Frontal cortex (tissue), 4 donors: ENCODE measurements around the gene CDH26. TPM values are rescaled to one million over a fixed set of nuclear protein-coding genes. Genes with fewer than 3 reads are reported as not detected.

Experiments used
- DNase-seq, 2 donors: peaks; one replicate each; pipeline ENCODE4 v3.0.0; 2012; ENCODE audit warnings: low spot score in 2 of 2
- FAIRE-seq: peaks from 2 replicates; lab custom pipeline; 2012; peaks lifted over from hg19 to GRCh38; lab: Jason Lieb, UNC
- total RNA-seq: library from RNA; depleted of rRNA; stranded (reverse); fragments of >200 nt; gene quantifications from one replicate; pipeline ENCODE4 v1.2.3, GENCODE V29; 2014
- donor health status: control.
- donor health status: control.
- donor health status: control.

CDH26 gene
- total RNA-seq, 1 donor from 2014 or later: 0.41 TPM

DNA sequence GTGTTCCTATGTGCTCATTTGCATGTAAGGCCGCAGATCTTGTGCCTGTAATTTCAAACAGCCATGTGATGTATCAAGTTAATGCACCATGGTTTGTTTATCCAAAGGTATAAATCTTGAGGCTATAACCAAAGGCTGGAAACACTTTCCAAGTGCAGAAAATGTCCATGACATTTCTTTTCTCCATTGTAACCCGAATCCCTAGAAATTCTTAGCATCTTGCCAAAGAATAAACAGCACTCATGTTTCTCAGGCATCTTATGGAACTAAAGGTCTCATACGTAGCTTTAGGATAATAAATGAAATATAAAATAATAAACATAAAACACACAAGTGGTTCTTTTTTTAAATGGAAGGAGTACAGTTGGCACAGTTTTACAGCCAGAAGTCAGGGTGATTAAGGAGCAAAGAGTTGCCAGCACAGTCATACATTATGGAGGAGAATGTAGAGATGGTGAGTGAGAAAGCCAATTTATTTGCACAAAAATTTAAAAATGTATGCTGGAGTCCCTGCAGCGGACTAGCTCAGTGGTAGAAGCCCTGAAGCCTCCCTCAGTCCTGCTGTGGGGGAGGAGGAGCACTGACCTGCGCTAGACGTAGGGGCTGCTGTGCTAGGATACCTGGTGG, 18.0 kb downstream of the CDH26 start:
- no peak for DNase-seq

DNA sequence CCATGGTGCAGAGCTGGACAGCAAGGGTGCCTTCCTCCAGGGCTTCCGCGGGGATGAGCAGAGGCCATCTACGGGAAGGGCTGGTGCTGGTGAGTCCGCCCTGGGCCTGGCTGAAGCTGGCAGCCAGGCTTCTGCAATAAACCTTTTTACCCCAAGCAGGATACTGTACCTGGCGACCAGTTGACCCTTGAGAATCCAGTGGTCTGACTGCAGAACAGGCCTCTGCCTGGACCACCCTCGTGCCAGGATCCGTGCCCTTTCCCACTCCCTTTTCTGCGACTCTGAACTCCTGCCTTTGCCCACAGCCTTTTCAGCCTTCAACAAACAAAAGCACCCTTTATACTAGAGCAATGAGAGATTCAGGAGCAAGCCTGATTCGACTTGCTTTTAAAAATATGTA, 18.9 kb downstream of the CDH26 start:
- FAIRE-seq: no peak

More for the DNA sequence above, 18.0 kb downstream of the CDH26 start:
- FAIRE-seq: no peak

DNA sequence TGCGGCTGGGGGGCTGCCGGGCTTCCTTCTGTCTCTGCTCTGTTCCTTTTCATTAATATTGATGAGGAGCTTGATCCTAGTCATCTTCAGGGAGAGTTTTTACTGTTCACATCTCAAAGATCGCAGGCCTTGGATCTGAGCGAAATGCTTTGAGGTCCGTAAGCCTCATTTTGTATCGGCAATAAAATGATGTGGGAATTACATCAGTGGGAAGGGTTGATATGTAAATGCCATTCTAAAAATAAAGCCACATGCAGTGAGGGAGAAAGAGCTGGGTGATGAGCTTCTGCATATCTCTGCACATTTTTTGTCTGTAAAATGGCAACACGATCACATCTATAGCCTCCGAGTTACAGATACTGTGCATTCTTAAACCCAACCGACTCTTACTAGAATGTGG, 24.9 kb downstream of the CDH26 start:
- FAIRE-seq (no peak), DNase-seq (no peak)

More for the DNA sequence above, 18.9 kb downstream of the CDH26 start:
- DNase-seq: no peak

DNA sequence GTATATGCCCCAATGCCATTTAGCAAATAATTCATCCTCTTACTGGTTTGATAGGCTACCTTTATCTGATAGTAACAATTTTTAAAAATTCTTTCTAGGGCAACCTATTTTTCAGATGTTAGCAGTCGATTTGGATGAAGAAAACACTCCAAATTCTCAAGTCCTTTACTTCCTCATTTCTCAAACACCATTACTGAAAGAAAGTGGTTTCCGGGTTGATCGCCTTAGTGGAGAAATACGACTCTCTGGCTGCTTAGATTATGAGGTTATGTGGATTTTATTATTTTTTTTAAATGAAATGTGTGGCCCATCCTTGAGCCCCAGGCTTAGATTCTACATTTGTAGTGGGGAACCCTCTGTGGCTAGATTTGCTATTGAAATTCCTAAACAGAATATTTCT, 26.3 kb downstream of the CDH26 start:
- DNase-seq: no peak
- no peak for FAIRE-seq

DNA sequence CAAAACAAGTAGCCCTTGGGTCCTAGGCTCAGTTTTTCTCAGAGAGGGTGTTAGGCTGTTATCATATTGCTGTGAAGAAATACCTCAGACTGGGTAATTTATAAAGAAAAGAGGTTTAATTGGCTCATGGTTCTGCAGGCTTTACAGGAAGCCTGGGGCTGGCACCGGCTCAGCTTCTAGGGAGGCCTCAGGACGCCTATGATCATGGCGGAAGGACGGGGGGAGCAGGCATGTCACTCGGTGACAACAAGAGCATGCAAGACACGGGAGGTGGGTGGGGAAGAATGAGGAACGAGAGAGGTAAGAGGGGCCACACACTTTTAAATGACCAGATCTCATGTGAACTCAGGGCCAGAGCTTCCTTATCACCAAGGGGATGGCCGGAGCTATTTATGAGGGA, 26.9 kb downstream of the CDH26 start:
- DNase-seq: no peak
- no peak for FAIRE-seq

DNA sequence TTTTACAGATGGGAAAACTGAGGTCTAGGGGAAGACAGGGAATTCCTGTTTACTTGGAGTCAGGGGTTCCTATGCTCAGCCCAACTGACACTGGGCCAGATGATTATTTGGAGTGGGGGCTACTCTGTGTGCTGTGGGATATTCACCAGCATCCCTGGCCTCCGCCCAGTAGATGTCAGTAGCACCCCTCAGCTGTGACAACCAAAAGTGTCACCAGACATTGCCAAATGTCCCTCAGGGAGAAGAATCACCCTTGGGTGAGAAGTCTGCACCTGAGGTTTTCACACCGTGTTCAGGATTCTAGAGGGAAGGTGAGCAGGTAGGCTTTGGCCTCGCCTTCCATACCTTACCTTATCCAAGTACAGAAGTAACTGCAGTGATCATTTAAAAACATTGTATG, 27.6 kb downstream of the CDH26 start:
- FAIRE-seq (no peak), DNase-seq (no peak)

DNA sequence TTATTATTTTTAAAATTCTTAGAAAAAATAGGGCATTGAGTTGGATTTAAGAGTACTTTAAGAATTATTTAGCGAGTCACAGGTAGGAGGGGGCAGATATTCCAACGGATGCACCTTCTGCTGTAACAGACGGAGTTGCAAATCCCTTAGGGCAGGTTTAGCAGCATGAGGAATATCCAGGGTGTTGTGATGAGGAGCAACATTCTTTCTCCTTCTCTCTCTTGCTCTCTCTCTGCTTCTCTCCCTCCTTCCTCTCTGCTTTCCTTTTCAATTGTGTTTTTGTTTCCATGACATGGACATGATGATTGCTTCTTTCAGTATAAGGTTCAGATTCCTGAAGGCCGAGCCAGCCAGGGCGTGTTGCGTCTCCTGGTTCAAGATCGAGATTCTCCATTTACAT, 28.9 kb downstream of the CDH26 start:
- DNase-seq (no peak), FAIRE-seq (no peak)

DNA sequence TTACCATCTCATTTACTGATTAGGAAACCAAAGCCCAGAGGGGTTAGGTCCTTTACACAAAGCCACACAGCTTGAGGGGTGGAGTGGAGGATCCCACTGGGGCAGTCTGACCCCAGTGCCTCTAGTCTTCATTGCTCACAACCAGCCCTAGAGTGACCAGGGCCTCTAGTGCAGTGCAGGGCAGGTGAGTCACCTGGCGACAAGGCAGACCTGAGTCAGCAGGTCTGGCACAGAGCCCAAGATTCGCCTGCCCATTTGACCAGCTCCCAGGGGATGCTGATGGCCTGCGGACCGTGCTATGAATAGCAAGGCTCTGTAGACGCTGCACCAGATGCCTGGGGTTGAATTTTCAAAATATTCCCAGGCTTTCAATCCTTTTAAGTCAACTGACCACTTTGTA, 29.9 kb downstream of the CDH26 start:
- FAIRE-seq (no peak), DNase-seq (no peak)

DNA sequence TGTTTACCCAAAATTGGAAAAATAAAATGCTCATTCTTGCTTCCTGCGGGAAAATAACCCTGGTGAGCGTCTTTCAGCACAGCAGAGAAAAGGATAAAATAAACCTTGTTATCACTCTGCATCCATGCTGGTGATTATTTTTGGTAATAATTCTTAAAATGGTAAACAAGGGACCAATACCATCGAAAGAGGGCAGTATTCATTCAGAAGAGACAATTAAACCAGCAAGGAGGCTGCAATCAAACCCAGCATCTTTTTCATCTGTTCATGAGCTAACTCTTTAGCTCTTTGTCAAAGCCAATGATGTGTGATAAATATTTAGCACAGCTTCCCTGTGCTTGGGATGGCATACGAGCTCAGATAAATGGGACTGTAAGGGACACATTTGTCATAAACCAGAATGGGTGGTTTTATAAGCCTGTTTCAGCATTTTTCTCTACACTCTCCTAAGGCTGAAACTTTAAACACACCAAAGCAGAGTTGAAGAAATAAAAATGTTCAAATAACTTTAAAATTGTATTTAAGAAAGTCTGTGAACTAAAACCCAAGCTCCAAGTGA, 34.4 kb downstream of the CDH26 start:
- DNase-seq (no peak), FAIRE-seq (no peak)

DNA sequence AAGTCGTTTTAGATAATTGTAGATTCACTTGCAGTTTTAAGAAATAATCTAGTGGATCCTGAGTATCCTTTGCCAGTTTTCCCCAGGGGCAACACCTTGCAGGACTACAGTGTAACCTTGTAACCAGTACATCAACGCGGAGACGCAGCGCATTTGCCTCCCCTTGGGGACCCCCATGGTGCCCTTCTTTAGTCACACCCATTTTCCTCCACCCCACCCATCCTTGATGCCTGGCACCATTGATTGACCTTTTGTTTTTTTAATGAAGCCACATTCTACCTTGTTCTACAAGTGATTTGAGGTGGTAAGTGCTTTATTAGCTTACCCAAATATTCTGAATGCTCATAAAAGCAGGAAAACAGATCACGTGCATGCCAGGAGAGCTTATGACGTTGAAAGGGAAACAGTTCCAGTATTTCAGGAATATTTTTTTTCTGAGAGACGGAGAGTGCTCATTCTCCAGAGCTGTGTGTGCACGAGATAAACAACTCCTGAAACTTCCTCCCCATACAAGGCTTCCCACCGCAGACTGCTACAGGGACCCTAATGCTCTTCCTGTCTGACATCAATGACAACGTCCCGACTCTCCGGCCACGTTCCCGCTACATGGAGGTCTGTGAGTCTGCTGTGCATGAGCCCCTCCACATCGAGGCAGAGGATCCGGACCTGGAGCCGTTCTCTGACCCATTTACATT, 35.7 kb downstream of the CDH26 start:
- DNase-seq: no peak
- FAIRE-seq: no peak

DNA sequence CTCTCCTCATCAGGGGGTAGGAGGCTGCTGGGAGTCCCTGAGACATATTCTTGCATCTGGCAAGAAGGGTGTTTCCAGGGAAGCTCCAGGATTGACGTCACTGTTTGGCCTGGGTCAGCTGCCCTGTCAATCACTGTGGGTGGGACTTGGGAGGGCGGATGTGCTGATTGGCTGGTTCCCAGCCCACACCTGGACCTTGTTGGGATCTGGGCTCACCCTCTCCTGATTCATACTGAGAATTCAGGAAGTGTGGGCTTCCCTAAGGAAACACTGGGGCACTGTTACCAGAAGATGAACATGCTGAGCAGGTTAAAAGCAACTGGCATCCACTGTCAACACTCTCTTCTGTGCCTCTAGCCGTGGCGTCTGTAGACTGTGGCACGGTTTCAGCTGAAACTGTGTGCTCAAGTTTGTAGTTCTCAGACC, 36.5 kb downstream of the CDH26 start:
- FAIRE-seq (no peak), DNase-seq (peak in 1 of 2 donors; percentile 24)

DNA sequence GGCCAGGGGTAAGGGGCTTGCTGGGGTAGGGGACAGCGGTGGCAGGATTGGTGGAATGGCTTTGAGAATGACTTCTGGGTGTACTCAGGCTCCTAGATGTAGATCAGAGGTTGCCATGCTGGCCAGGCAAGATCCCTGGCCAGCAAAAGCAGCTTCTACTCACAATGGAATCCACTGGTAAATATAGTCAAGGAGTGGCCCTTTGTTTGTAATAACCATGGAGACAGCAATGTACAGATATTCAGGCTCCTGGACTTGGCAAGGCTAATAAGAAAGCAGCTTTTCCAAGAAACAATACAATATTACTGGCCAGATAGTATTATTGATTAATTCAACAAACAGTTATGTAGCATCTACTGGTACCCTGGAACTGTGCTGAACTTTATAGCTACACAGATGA, 37.9 kb downstream of the CDH26 start:
- FAIRE-seq (no peak), DNase-seq (no peak)

DNA sequence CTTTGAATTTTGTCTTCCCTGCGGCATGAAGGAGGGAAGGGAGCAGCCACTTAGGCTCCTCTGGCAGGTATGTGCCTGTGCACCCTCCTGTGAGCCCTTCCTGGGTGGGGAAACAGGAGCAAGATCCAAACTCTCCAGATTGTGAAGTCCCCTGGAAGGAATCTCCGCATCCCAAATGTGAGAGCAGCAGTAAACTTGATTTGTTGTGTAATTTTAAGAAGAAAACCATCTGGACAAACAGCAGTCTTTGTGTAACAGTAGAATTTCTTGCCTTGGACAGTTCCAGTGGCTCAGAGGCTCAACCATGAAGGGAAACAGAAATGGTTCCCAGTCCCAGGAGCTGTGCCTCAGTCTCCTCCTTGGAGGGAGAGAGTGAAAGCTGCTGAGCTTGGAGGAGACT, 39.7 kb downstream of the CDH26 start:
- DNase-seq (no peak), FAIRE-seq (no peak)

DNA sequence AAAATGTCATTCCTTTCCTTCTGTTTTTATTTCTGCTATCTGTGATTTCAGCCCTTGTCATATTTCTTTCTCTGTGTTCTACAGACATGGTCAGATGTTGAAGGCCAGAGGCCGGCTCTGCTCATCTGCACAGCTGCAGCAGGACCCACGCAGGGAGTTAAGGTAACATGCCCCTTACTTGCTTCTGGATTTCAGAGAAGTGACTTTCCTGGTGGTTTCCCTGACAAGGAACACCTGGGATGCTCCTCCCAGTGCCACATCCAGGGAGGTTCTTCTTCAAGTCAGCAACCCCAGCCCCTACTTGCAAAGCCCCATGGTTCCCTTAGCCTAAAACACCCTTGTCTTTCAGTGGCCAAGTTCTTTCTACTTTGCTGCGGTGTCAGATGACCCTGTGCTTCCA, 41.3 kb downstream of the CDH26 start:
- FAIRE-seq (no peak), DNase-seq (no peak)

DNA sequence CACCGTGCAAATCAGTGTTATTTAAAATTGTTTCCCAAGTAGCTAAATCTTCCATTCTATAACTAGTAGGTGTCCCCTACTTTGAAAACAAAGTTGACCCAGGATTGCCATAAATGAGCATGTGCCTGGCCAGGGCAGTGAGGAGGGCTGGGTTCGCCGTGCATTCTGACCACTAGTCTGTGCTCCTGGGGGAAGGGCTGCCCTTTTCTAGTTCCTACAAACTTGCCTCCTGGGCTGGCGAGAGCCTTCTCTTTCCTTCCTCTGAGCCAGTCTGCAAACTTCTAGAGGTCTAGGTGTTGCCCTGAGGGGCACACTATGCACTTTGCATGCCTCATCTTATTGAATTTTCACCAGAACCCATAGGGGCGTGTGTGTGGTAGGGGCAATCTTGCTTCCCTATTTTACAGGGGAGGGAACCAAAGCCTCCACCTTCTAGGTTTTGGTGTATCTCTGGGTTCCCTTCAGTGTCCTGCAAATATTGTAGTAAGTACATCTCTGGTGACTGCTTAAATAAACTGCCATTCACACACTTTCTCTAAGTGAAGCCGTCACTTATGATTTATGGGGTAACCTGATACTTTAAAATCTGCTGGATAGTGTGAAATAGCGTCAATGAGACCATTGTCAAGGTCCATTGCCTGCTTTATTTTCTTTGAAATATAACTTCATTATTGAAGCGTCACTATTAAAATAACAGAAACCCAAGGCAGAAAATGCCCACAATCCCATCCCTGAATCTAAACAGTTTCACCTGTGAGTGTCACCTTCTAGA, 42.2 kb downstream of the CDH26 start:
- FAIRE-seq (no peak), DNase-seq (no peak)

DNA sequence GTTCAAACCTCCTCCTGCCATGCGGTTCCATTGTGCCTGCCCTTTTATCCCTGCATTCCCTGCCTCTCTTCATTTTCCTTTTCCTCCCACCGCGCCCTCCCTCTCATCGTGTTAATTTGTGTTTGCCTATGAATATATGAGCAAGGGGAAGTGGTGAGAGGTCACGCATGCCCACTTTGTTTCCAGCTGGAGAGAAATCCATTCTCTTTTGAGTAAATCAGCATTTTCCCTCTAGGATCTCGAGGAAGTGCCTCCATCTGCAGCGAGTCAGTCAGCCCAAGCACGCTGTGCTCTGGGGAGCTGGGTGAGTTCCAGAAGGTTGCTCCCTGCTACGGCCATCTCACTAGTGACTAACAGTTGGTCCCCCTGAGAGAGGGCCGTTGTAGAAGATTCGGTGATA, 42.9 kb downstream of the CDH26 start:
- FAIRE-seq (no peak), DNase-seq (no peak)

DNA sequence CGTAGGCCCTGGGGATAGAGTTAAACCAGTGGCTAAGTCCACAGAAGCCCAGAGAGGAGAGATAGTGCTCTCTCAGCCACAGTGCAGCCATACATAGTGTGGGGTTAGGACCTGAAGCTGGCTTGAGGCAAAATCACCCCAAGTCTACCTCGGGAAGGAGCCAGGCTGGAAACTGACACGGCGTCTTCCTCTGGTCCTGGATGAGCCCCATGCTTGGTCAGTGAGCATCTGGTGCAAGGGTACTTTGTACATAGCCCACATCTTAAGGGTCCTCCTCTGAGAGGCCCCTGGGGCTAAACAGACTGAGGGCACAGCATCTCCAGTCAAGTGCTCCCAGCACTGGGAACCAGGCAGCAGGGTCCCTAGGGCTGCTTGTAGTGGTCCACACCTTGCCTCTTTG, 45.6 kb downstream of the CDH26 start:
- FAIRE-seq: no peak
- no peak for DNase-seq

DNA sequence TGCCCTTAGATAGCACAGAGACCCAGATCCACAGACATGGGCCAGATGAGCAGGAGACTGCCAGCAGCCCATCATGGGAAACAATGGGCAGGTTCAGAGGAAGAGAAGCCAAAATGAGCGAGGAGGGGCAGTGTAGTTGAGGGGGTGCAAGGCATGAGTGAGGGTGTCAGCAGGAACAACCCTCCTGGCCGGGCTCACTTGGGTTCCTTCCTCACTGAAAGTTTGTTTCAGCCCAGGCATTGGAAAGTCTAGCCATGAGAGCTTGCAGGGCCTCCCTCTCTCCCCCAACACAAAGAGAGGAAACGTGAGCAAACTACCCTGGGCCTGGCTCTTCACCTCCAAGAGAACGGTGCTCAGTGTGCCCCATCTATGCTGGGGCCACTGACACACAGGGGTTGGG, 48.0 kb downstream of the CDH26 start:
- no peak for DNase-seq
- no peak for FAIRE-seq

DNA sequence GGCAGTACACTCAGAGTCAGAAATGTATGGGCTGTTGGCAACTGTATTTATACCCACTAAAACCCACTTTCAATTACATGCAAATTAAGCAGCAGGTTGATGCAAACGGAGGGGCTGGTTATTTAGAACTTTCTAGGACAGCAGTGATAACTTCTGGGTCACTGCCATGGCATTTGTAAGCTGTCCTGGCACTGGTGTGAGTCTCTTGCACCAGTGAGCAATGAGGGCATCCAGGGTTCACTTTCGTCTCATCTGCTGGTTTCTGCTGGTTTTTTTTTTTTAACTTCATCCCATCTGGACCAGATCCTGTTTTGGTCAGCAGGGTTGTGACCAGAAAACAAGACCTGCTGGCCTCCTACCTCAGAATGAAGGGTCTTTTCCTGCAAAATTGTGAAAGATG, 49.2 kb downstream of the CDH26 start:
- DNase-seq (no peak), FAIRE-seq (no peak)

DNA sequence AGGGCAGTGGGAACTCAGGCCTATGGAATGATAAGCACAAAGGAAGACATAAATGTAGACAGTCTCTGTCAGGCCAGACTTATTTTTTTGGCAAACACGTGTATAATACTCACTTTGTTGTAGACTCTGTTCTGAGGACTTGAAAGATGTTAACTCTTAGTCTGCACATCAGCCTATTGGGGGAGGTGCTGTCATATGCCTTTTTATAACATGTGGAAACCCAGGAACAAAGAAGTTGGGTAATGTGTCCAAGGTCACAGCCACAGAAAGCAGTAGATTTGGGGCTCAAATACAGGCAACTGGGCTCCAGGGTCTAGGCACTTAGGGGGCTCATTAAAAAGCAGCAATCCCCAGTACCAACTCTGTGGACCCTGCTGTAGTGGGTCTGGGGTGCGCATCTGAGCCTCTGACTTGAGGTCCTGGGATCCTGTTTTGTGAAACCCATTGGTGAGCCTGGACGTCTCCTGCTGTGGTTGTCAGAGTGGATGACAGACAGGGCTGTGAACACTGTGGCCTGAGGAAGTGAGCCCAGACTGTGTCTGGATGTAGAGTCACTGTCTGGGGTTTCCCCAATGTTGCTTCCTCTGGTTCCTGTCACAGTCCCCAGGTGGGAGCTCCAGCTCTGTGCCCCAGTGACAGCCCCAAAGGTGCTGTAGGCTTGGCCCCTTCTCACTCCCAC, 50.0 kb downstream of the CDH26 start:
- DNase-seq (no peak), FAIRE-seq (no peak)
